GM18907 (cell line): ENCODE measurements around the gene MLLT10.

Experiments
- ATAC-seq: cut with Tn5 transposase; IDR thresholded peaks from one replicate; pipeline ENCODE4 v1.9.1; 2021; ENCODE audit warnings: mild to moderate bottlenecking, moderate library complexity; ENCODE audit not compliant: unreplicated experiment

MLLT10 gene

GRCh38 chr10:21501091-21501490 lies 32.9 kb upstream of the MLLT10 start:
- ATAC-seq: no peak

GRCh38 chr10:21501731-21502347 lies 32.2 kb upstream of the MLLT10 start:
- ATAC-seq: no peak

GRCh38 chr10:21502348-21502740 lies 31.7 kb upstream of the MLLT10 start:
- ATAC-seq: no peak

- no peak for ATAC-seq
Measured at GRCh38 chr10:21503542-21503941, 30.5 kb upstream of the MLLT10 start.

- ATAC-seq: no peak
Measured at GRCh38 chr10:21505711-21506278, 28.2 kb upstream of the MLLT10 start.

- ATAC-seq: no peak
Measured at GRCh38 chr10:21506351-21506750, 27.7 kb upstream of the MLLT10 start.

- no peak for ATAC-seq
Measured at GRCh38 chr10:21507150-21507549, 26.9 kb upstream of the MLLT10 start.

GRCh38 chr10:21508706-21509331 lies 25.2 kb upstream of the MLLT10 start:
- ATAC-seq: no peak

- no peak for ATAC-seq
Measured at GRCh38 chr10:21509341-21510240, 24.4 kb upstream of the MLLT10 start.

GRCh38 chr10:21510241-21511094 lies 23.6 kb upstream of the MLLT10 start:
- no peak for ATAC-seq

GRCh38 chr10:21511095-21511570 lies 22.9 kb upstream of the MLLT10 start:
- no peak for ATAC-seq

- no peak for ATAC-seq
Measured at GRCh38 chr10:21511946-21512572, 22.0 kb upstream of the MLLT10 start.

GRCh38 chr10:21512573-21513404 lies 21.2 kb upstream of the MLLT10 start:
- no peak for ATAC-seq

- no peak for ATAC-seq
Measured at GRCh38 chr10:21513405-21513788, 20.6 kb upstream of the MLLT10 start.

- ATAC-seq: no peak
Measured at GRCh38 chr10:21514129-21514817, 19.8 kb upstream of the MLLT10 start.

- no peak for ATAC-seq
Measured at GRCh38 chr10:21514818-21515351, 19.1 kb upstream of the MLLT10 start.

GRCh38 chr10:21515361-21516241 lies 18.4 kb upstream of the MLLT10 start:
- ATAC-seq: no peak
